22Rv1 (cell line): ENCODE data around the gene IL1RAPL2.

Source experiments
- H3K27ac ChIP-seq: fragments of 450-650 bp; 2 replicates; pipeline ENCODE4 v1.5.1; 2017
- ZFX ChIP-seq: fragments of 450-650 bp; IDR thresholded peaks from 2 replicates; pipeline ENCODE4 v1.6.1; 2017; ENCODE audit warnings: antibody characterized with exemption, borderline replicate concordance
- TF ChIP-seq, protein P1 (sequence below): fragments of 450-650 bp; IDR thresholded peaks from 2 replicates; pipeline ENCODE4 v1.5.1; 2017; ENCODE audit warnings: mild to moderate bottlenecking

The IL1RAPL2 gene

DNA sequence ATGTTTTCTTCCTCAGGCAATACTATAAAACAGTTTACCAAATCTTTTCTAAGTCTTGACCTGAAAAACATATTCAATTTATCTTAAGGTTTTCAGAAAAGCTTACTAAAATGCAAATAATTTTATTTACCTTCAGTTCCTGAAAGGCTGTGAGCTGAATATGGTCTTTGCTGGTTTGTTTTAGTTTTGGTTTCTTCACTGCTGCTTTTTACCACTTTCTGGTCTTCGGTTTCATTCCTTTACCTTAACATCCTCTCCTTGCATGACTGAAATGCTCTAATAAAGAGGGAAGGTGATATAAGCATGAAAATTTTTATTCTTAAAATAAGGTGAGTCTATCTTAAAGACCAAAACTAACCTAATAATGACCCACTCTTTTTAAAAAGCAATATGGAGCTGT, 1159.2 kb downstream of the IL1RAPL2 start:
- TF ChIP-seq, protein P1, sequence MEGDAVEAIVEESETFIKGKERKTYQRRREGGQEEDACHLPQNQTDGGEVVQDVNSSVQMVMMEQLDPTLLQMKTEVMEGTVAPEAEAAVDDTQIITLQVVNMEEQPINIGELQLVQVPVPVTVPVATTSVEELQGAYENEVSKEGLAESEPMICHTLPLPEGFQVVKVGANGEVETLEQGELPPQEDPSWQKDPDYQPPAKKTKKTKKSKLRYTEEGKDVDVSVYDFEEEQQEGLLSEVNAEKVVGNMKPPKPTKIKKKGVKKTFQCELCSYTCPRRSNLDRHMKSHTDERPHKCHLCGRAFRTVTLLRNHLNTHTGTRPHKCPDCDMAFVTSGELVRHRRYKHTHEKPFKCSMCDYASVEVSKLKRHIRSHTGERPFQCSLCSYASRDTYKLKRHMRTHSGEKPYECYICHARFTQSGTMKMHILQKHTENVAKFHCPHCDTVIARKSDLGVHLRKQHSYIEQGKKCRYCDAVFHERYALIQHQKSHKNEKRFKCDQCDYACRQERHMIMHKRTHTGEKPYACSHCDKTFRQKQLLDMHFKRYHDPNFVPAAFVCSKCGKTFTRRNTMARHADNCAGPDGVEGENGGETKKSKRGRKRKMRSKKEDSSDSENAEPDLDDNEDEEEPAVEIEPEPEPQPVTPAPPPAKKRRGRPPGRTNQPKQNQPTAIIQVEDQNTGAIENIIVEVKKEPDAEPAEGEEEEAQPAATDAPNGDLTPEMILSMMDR: no peak
- TF ChIP-seq ZFX: no peak
- H3K27ac ChIP-seq: no peak overlapping the region

DNA sequence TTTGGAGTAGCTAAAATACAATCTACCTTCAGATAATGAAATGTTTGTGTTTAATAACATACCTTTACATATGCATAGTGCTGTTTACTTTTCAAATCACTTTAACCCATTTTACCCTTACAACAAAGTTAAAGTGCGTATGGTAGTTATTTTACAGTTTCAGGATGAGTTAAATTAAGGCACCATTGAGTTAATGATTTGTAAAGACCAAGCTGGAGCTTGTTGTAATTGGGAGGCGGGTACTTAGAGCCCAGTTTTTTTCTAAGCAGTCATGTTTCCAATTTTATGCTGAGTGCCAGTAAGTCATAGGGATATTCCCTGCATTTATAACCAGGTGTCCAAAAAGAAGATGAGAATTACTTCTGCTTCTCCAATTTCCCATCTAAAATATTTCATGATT, 1172.2 kb downstream of the IL1RAPL2 start:
- H3K27ac ChIP-seq: no peak overlapping the region
- no peak for TF ChIP-seq ZFX
- TF ChIP-seq, protein P1: no peak

GRCh38 chrX:105744291-105744690, 1178.3 kb downstream of the IL1RAPL2 start:
- H3K27ac ChIP-seq: no peak overlapping the region
- TF ChIP-seq, protein P1: no peak
- TF ChIP-seq ZFX: no peak

GRCh38 chrX:105744946-105745345, 1178.9 kb downstream of the IL1RAPL2 start:
- TF ChIP-seq ZFX: no peak
- TF ChIP-seq, protein P1: no peak
- H3K27ac ChIP-seq: no peak overlapping the region

- TF ChIP-seq ZFX: no peak
- TF ChIP-seq, protein P1: no peak
- H3K27ac ChIP-seq: no peak overlapping the region
These were observed 1179.9 kb downstream of the IL1RAPL2 start for GRCh38 chrX:105745863-105746262.

DNA sequence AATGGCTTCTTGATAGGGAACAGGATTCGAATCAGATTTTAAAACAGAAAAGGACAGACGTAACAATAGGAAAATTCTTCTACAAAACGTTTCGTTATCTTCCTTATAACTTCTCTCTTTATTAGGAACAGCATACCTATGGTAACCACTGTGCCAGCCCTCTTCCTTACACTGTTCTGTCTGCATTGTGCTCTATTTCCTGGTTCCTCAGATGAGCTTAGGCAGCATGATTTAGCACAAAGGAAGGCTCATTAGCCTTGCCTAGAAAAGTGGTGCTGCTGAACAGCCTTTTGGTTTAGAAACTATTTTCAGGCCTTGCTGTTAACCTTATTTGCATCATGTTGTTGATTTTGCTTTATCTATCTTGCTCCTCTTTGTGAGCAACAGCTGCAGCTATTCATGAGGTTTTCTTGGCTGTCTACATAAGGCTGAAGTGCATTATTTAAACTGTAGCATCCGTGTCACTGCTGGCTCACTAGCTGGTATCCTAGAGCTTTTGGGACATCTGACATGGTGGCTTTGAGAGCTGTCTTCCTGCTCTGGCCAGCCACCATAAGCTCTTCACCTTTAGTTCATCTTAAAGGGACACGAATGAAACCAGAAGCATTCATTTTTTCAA, 1186.4 kb downstream of the IL1RAPL2 start:
- no peak overlapping the region for H3K27ac ChIP-seq
- no peak for TF ChIP-seq ZFX
- TF ChIP-seq, protein P1: no peak

- no peak for TF ChIP-seq ZFX
- TF ChIP-seq, protein P1: no peak
- no peak overlapping the region for H3K27ac ChIP-seq
These were observed 1187.4 kb downstream of the IL1RAPL2 start for GRCh38 chrX:105753411-105753810.
